ENCODE results near the gene KLRG1.

Gene KLRG1

GRCh38 chr12:8989413-8989812, at the start of gene KLRG1:
KLRG1 (plus strand) TSS chr12:8989546; CDS start chr12:8989636, 90 bp downstream.
- DNase-seq, result no peak

GRCh38 chr12:8941691-8942478, 47.5 kb upstream of the KLRG1 start:
- no peak for DNase-seq

GRCh38 chr12:8943565-8944186, 45.7 kb upstream of the KLRG1 start:
- DNase-seq, result no peak

- DNase-seq, result no peak
These were observed 42.6 kb upstream of the KLRG1 start for GRCh38 chr12:8946733-8947132.

GRCh38 chr12:8947737-8948136, 41.6 kb upstream of the KLRG1 start:
- DNase-seq, result no peak

GRCh38 chr12:8948701-8949341, 40.5 kb upstream of the KLRG1 start:
- no peak for DNase-seq

- DNase-seq, result peak; percentile 91
These were observed 39.8 kb upstream of the KLRG1 start, which contains the start of gene M6PR for GRCh38 chr12:8949342-8950220. M6PR (minus strand) TSS chr12:8949645; CDS start chr12:8946404, 3,241 bp downstream.

- DNase-seq, result no peak
These were observed 39.2 kb upstream of the KLRG1 start for GRCh38 chr12:8950221-8950527.

- no peak for DNase-seq
These were observed 38.5 kb upstream of the KLRG1 start for GRCh38 chr12:8950702-8951478.

- no peak for DNase-seq
These were observed 37.6 kb upstream of the KLRG1 start for GRCh38 chr12:8951744-8952143.

GRCh38 chr12:8953773-8954402, 35.5 kb upstream of the KLRG1 start:
- peak; percentile 23 for DNase-seq

- no peak for DNase-seq
These were observed 33.3 kb upstream of the KLRG1 start for GRCh38 chr12:8956073-8956472.

GRCh38 chr12:8956772-8957171, 32.6 kb upstream of the KLRG1 start:
- no peak for DNase-seq

- DNase-seq, result no peak
These were observed 31.8 kb upstream of the KLRG1 start for GRCh38 chr12:8957561-8957960.

GRCh38 chr12:8958066-8958465, 31.3 kb upstream of the KLRG1 start:
- DNase-seq, result no peak

- DNase-seq, result no peak
These were observed 29.2 kb upstream of the KLRG1 start for GRCh38 chr12:8960176-8960575.

GRCh38 chr12:8968761-8969160, 20.6 kb upstream of the KLRG1 start:
- no peak for DNase-seq

- no peak for DNase-seq
These were observed 19.4 kb upstream of the KLRG1 start for GRCh38 chr12:8969861-8970411.

- DNase-seq, result no peak
These were observed 18.9 kb upstream of the KLRG1 start for GRCh38 chr12:8970432-8970831.

- DNase-seq, result no peak
These were observed 9.2 kb upstream of the KLRG1 start for GRCh38 chr12:8980137-8980536.

GRCh38 chr12:8985213-8985754, 4.1 kb upstream of the KLRG1 start:
- DNase-seq, result no peak
